GM23248 (cell line): ENCODE results near the gene SMC3. TPM values are rescaled to one million over a fixed set of nuclear protein-coding genes. Genes with fewer than 3 reads are reported as not detected.

ENCODE experiments used
- DNase-seq: peaks from one replicate; pipeline ENCODE4 v3.0.0-alpha.2; 2015
- H2AFZ ChIP-seq: fragments of 200-600 bp; sonication (generic); 2 replicates; pipeline ENCODE4 v1.6.1; 2016; ENCODE audit warnings: antibody characterized with exemption
- H3F3A ChIP-seq: fragments of 200-600 bp; sonication (generic); 2 replicates; pipeline ENCODE4 v1.6.1; 2016; ENCODE audit warnings: mild to moderate bottlenecking, antibody characterized with exemption, mixed run types; ENCODE audit not compliant: insufficient read depth
- H3K27ac ChIP-seq: fragments of 200-600 bp; sonication (generic); 2 replicates; pipeline ENCODE4 v1.5.1; 2016; ENCODE audit warnings: mild to moderate bottlenecking
- H3K27me3 ChIP-seq: fragments of 200-600 bp; sonication (generic); replicated peaks from 2 replicates; pipeline ENCODE4 v1.6.1; 2016; ENCODE audit warnings: mild to moderate bottlenecking; ENCODE audit not compliant: insufficient read depth
- H3K36me3 ChIP-seq: fragments of 200-600 bp; sonication (generic); 2 replicates; pipeline ENCODE4 v1.6.1; 2016; ENCODE audit warnings: low read depth, mild to moderate bottlenecking
- H3K4me1 ChIP-seq: fragments of 200-600 bp; sonication (generic); 2 replicates; pipeline ENCODE4 v1.6.1; 2016; ENCODE audit warnings: mild to moderate bottlenecking; ENCODE audit not compliant: insufficient read depth
- H3K4me2 ChIP-seq: fragments of 200-600 bp; sonication (generic); one replicate; pipeline ENCODE4 v1.6.1; 2016; ENCODE audit warnings: mild to moderate bottlenecking; ENCODE audit not compliant: unreplicated experiment
- H3K4me3 ChIP-seq: fragments of 200-600 bp; sonication (generic); 2 replicates; pipeline ENCODE4 v1.5.1; 2016; ENCODE audit warnings: mild to moderate bottlenecking
- H3K79me2 ChIP-seq: fragments of 200-600 bp; sonication (generic); 2 replicates; pipeline ENCODE4 v1.6.1; 2016; ENCODE audit warnings: mild to moderate bottlenecking; ENCODE audit not compliant: insufficient read depth
- H3K9ac ChIP-seq: fragments of 200-600 bp; sonication (generic); 2 replicates; pipeline ENCODE4 v1.6.1; 2016; ENCODE audit warnings: mild to moderate bottlenecking
- H3K9me2 ChIP-seq: fragments of 200-600 bp; sonication (generic); 2 replicates; pipeline ENCODE4 v1.6.1; 2016; ENCODE audit warnings: mixed run types, mild to moderate bottlenecking, moderate library complexity; ENCODE audit not compliant: insufficient read depth
- H3K9me3 ChIP-seq: fragments of 200-600 bp; sonication (generic); one replicate; pipeline ENCODE4 v1.6.1; 2017; ENCODE audit warnings: low read depth
- H4K20me1 ChIP-seq: fragments of 200-600 bp; sonication (generic); 2 replicates; pipeline ENCODE4 v1.6.0; 2016; ENCODE audit not compliant: insufficient read depth
- EZH2 ChIP-seq: fragments of 200-600 bp; sonication (generic); IDR thresholded peaks from 2 replicates; pipeline ENCODE4 v1.6.1; 2018; ENCODE audit warnings: antibody characterized with exemption, mild to moderate bottlenecking; ENCODE audit not compliant: insufficient read depth, poor library complexity, severe bottlenecking
- EZH2phosphoT487 ChIP-seq: fragments of 200-600 bp; sonication (generic); IDR thresholded peaks from 2 replicates; pipeline ENCODE4 v1.6.1; 2018; ENCODE audit warnings: antibody characterized with exemption, moderate library complexity, mild to moderate bottlenecking, low read depth; ENCODE audit not compliant: insufficient read depth
- WGBS, 2 experiments: methylation state at CpG; one replicate each; pipeline ENCODE4 v1.1.6; 2015 to 2017; ENCODE audit warnings: low lambda C conversion rate in 2 of 2, low coverage in 1 of 2; ENCODE audit errors: missing lambda C conversion rate in 2 of 2; 5-methylcytosine and 5-hydroxymethylcytosine counted together
- in situ Hi-C: fragments of 300-500 bp; cut with MboI; formaldehyde crosslinking; loops from 2 replicates; pipeline ENCODE4 v1.15.0; 2020
- polyA plus RNA-seq: library from polyadenylated mRNA; unstranded; fragments of >200 nt; fragmentation: Nextera tagmentation; extraction: Ambion mirVana; gene quantifications from 2 replicates; pipeline ENCODE4 v1.2.1, GENCODE V29; 2016
- total RNA-seq: library from RNA; depleted of rRNA; stranded (reverse); fragments of >200 nt; shearing (Covaris generic); gene quantifications from 2 replicates; pipeline ENCODE4 v1.2.3, GENCODE V29; 2014

Gene SMC3
- total and polyA plus RNA-seq, 2 experiments from 2014 or later = 17.8 to 60.5 TPM

- peaks cover 3% of the 10 kb centered on the region; the same call in 1 of the 2 replicates for H3F3A ChIP-seq
These were observed 45.1 kb downstream of the SMC3 start for GRCh38 chr10:110612629-110613028.

GRCh38 chr10:110613341-110613995 lies 46.0 kb downstream of the SMC3 start:
- Histone ChIP-seq H3K9me3 (no peaks in the 10 kb centered on the region), H3K27ac (no peak overlapping the region), H3K9ac (no peak overlapping the region), H3K4me2 (no peak overlapping the region), H3K4me1 (peaks cover 11% of the 10 kb centered on the region; the same call in 1 of the 2 replicates), H3K9me2 (no peaks in the 10 kb centered on the region), H4K20me1 (no peaks in the 10 kb centered on the region), H3F3A (peaks cover 1% of the 10 kb centered on the region; the same call in 1 of the 2 replicates), H3K36me3 (no peaks in the 10 kb centered on the region), H3K27me3 (no peaks in the 10 kb centered on the region), H2AFZ (no peak overlapping the region), H3K4me3 (no peak overlapping the region), H3K79me2 (no peaks in the 10 kb centered on the region)
- TF ChIP-seq EZH2phosphoT487 (no peak), EZH2 (no peak)
- no peak for DNase-seq
- 77 to 81% methylated on average over 8 of the region's 8 CpGs for WGBS, 2 experiments
- in situ Hi-C loops = loop anchor here (25.0 kb wide), 1 partner anchor 274 kb away; no protein-coding TSS in a partner anchor

More at GRCh38 chr10:110612629-110613028, 45.1 kb downstream of the SMC3 start:
- Histone ChIP-seq H3K9me2 (no peaks in the 10 kb centered on the region), H3K27ac (no peak overlapping the region), H3K4me2 (no peak overlapping the region), H3K4me3 (no peak overlapping the region), H3K79me2 (no peaks in the 10 kb centered on the region), H3K36me3 (no peaks in the 10 kb centered on the region), H3K9me3 (no peaks in the 10 kb centered on the region), H3K27me3 (no peaks in the 10 kb centered on the region), H2AFZ (no peak overlapping the region), H3K9ac (no peak overlapping the region), H3K4me1 (peaks cover 11% of the 10 kb centered on the region; the same call in 1 of the 2 replicates), H4K20me1 (no peaks in the 10 kb centered on the region)
- TF ChIP-seq EZH2phosphoT487 = no peak
- TF ChIP-seq EZH2 = no peak
- 92 to 98% methylated on average over 4 of the region's 4 CpGs for WGBS, 2 experiments
- DNase-seq = no peak
- in situ Hi-C loops = loop anchor here (25.0 kb wide), 1 partner anchor 275 kb away; no protein-coding TSS in a partner anchor

- in situ Hi-C loops = loop anchor here (25.0 kb wide), 1 partner anchor 273 kb away; no protein-coding TSS in a partner anchor
- Histone ChIP-seq H3K9me3 (no peaks in the 10 kb centered on the region), H3K4me1 (peaks cover 11% of the 10 kb centered on the region; the same call in 1 of the 2 replicates), H3K27me3 (no peaks in the 10 kb centered on the region), H3K4me2 (no peak overlapping the region), H3K9ac (no peak overlapping the region), H3K79me2 (no peaks in the 10 kb centered on the region), H3F3A (no peaks in the 10 kb centered on the region), H3K27ac (no peak overlapping the region), H3K9me2 (no peaks in the 10 kb centered on the region), H3K4me3 (no peak overlapping the region), H3K36me3 (no peaks in the 10 kb centered on the region), H2AFZ (no peak overlapping the region), H4K20me1 (no peaks in the 10 kb centered on the region)
- TF ChIP-seq EZH2phosphoT487 = no peak
- no peak for TF ChIP-seq EZH2
- 71 to 76% methylated on average over 9 of the region's 9 CpGs for WGBS, 2 experiments
- DNase-seq = no peak
These were observed 46.6 kb downstream of the SMC3 start for GRCh38 chr10:110613996-110614495.

- H3K4me1 ChIP-seq = peaks cover 11% of the 10 kb centered on the region; the same call in 1 of the 2 replicates
- no peaks in the 10 kb centered on the region for H3K79me2 ChIP-seq
- no peak overlapping the region for H3K27ac ChIP-seq
- H4K20me1 ChIP-seq = no peaks in the 10 kb centered on the region
- no peaks in the 10 kb centered on the region for H3K9me2 ChIP-seq
- H3K9me3 ChIP-seq = no peaks in the 10 kb centered on the region
- 63 to 69% methylated on average over 2 of the region's 2 CpGs for WGBS, 2 experiments
- 0 out of 2 replicates have a peak overlapping the region, but pooled peaks have one; percentile 1 for H2AFZ ChIP-seq
- peak; percentile 48 for DNase-seq
- no peaks in the 10 kb centered on the region for H3F3A ChIP-seq
- no peak for TF ChIP-seq EZH2phosphoT487
- no peak overlapping the region for H3K9ac ChIP-seq
- no peaks in the 10 kb centered on the region for H3K27me3 ChIP-seq
- H3K4me2 ChIP-seq = no peak overlapping the region
- in situ Hi-C loops = loop anchor here (25.0 kb wide), 1 partner anchor 272 kb away; no protein-coding TSS in a partner anchor
- H3K4me3 ChIP-seq = no peak overlapping the region
- H3K36me3 ChIP-seq = no peaks in the 10 kb centered on the region
These were observed 47.7 kb downstream of the SMC3 start for GRCh38 chr10:110615057-110615747.
